GM12875 (cell line): ENCODE results near the gene OBSCN.

Experiments used
- H3K4me3 ChIP-seq: one replicate; pipeline ENCODE4 v1.5.1; 2011; ENCODE audit warnings: low read depth, low read length, control low read depth
- CTCF ChIP-seq: IDR thresholded peaks from 2 replicates; pipeline ENCODE4 v1.5.1; 2011; ENCODE audit warnings: low read depth, mild to moderate bottlenecking, control low read depth, inconsistent platforms, low read length, moderate library complexity, borderline replicate concordance; ENCODE audit not compliant: insufficient read depth

The OBSCN gene

GRCh38 chr1:228415853-228416216, 208.0 kb downstream of the OBSCN start:
- no peak overlapping the region for H3K4me3 ChIP-seq
- no peak for TF ChIP-seq CTCF

GRCh38 chr1:228416217-228416933, 208.5 kb downstream of the OBSCN start, which contains the start of gene TRIM17:
Gene TRIM17, minus strand, starts transcription at chr1:228416861. Its CDS starts 1,789 bp downstream, at chr1:228415072.
- TF ChIP-seq CTCF = no peak
- H3K4me3 ChIP-seq = no peak within 1 kb of the TSS

- no peak for TF ChIP-seq CTCF
Observed at GRCh38 chr1:228417061-228417460, 209.2 kb downstream of the OBSCN start.

GRCh38 chr1:228417483-228418203, 209.8 kb downstream of the OBSCN start:
- no peak for TF ChIP-seq CTCF
- no peak overlapping the region for H3K4me3 ChIP-seq

More at GRCh38 chr1:228417061-228417460, 209.2 kb downstream of the OBSCN start:
- no peak overlapping the region for H3K4me3 ChIP-seq

- TF ChIP-seq CTCF = no peak
Observed at GRCh38 chr1:228420968-228421826, 213.4 kb downstream of the OBSCN start.

GRCh38 chr1:228423404-228424053, 215.7 kb downstream of the OBSCN start:
- H3K4me3 ChIP-seq = no peak overlapping the region
- TF ChIP-seq CTCF = no peak

More at GRCh38 chr1:228420968-228421826, 213.4 kb downstream of the OBSCN start:
- no peak overlapping the region for H3K4me3 ChIP-seq
